Fibroblast of peridontal ligament (primary cell): ENCODE measurements around the gene ITIH4.
"Not testable (repeated sequence)": the region's sequence is repeated elsewhere in the genome, so short reads cannot be mapped to it uniquely, and the experiment has no call there.

Experiments
- DNase-seq: peaks from one replicate; pipeline ENCODE4 v3.0.0-alpha.2; 2010; ENCODE audit errors: extremely low read depth

ITIH4 gene

DNA sequence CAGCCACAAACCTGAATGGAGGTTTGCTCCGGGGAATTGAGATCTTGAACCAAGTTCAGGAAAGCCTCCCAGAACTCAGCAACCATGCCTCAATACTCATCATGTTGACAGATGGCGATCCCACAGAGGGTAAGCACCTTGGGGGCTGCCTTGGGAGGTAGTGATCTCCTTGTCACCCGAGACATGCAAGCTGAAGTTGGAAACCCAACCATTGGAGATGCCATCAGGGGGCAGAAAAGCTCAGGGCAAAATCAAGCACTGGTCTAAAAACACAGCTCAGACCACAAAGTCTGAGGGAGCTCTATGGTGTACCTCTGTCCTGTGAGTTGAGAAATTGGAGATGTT, 47.3 kb downstream of the ITIH4 start:
- DNase-seq: peak; percentile 2

DNA sequence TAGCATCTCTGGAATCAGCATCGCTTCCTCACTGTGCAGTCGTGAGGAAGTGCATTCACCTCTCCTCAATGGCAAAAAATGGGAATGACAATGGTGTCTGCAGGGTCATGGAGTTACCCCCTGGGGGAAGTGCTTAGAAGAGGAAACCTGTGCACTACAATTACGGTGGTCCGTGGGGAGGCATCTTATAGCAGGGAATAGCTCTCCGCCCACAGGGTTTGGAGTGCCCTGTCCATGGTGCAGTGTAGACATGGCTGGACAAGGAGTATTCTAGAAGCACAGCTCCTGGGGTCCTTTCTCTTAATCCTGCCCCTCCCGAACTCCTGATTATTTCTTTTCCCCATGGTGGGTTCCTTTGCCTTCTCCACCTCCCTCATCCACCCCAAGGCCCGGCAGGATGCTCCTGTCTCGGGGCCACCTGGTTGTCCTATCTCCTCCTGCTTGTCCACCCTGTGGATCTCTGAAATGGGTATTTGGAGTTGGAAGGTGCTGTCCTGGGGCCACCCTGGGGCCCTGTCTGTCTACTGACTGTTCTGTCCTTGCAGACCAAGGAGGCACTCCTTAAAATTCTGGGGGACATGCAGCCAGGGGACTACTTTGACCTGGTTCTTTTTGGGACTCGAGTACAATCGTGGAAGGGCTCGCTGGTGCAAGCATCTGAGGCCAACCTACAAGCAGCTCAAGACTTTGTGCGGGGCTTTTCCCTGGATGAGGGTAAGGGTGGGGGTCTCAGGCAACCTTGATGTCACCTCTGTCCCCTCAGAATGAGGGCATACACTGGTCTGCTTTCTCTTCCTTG, 47.9 kb downstream of the ITIH4 start:
- no peak for DNase-seq

DNA sequence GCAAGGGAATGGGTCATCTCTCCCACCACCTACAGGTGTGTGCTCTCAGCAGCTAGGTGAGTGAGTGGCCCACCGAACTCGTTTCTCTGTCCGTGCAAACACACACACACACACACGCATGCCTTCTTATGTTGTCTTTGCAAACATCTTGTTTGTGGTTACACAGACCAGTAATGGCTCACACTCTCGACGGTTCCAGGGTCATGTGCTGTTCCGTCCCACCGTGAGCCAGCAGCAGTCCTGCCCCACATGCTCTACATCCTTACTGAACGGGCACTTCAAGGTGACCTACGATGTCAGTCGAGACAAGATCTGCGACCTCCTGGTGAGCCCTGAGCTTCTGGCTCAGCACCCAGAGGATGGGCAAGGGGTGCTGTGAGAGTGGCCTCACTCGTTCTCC, 48.7 kb downstream of the ITIH4 start:
- no peak for DNase-seq

DNA sequence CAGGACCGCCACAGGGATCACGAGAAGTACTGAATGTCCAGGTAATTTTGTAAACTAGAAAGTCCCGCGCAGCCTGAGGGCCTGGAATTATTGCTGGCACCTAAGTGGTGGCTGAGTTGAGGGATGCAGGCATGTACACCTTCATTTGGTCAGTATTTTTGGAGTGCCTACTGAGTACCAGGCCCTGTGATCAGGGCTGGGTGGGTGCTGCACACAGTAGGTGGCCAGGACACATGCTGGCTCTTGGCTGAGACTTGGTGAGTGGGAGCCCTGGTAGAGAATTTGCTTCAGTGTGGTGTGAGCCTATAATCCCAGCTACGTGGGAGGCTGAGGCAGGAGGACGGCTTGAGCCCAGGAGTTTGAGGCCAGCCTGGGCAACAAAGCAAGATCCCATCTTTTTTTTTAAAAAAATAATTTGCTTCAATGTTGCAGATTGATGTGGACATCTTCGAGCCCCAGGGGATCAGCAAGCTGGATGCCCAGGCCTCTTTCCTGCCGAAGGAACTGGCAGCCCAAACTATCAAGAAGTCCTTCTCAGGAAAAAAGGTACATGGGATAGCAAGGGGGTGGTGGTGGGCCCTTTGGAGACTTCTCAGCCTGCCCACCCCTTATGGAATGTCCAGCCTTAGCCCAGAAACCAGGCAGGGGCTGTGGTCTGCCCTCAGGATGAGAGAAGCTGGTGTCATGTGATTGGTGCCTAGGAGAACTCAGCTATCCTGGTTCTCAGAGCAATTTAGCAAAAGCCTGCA, 50.5 kb downstream of the ITIH4 start:
- DNase-seq: no peak

- DNase-seq: no peak
These were observed 51.2 kb downstream of the ITIH4 start for GRCh38 chr3:52779011-52779836.

GRCh38 chr3:52777959-52778805, 52.3 kb downstream of the ITIH4 start:
- DNase-seq: no peak

DNA sequence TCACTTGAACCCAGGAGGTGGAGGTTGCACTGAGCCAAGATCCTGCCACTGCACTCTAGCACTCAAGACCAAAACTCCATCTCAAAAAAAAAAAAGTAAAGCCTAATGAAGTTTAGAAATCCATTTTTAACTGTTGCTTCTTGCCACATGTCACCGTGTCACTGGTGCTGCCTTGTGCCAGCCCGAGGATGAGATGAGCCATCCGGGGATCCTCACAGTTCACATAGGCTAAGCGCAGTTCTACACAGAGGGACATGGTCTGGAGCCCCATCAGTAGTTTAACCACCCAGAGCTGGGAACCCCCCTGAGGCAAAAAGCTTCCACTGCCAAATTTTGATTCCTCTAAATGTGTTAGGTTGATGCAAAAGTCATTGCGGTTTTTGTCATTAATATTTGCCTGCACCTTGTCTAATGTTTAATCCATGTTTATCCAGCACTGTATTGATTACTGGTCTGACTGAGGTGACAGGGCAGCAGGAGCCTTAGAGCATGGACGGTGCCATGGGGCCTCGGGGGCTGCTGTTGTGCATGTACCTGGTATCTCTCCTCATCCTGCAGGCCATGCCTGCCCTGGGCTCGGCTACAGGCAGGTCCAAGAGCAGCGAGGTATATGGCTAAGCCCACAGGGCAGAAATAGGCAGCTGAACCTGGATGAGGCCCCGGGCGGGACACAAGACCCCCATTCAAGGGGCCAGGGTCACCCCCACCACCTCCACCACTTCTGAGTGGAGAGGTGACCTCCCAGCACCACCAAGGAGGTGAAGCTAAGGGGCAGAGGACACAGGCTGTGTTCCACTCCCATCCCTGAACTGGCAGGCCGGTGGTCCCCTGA, 53.1 kb downstream of the ITIH4 start, which contains the start of gene ITIH1:
Gene ITIH1 (plus strand): TSS at position 473 of the 832 bp plus-strand sequence. CDS start 17 bp downstream, at position 490.
- DNase-seq: no peak

DNA sequence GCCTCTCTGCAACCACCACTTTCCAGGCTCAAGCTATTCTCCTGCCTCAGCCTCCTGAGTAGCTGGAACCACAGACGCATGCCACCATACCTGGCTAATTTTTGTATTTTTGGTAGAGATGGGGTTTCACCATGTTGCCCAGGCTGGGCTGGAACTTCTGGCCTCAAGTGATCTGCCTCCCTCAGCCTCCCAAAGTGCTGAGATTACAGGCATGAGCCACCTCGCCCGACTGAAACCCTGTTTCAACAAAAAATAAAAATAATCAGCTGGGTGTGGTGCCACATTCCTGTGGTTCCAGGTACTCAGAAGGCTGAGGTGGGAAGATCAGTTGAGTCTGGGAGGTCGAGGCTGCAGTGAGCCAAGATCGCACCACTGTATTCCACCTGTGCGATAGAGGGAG, 54.0 kb downstream of the ITIH4 start:
- not testable (repeated sequence) for DNase-seq

DNA sequence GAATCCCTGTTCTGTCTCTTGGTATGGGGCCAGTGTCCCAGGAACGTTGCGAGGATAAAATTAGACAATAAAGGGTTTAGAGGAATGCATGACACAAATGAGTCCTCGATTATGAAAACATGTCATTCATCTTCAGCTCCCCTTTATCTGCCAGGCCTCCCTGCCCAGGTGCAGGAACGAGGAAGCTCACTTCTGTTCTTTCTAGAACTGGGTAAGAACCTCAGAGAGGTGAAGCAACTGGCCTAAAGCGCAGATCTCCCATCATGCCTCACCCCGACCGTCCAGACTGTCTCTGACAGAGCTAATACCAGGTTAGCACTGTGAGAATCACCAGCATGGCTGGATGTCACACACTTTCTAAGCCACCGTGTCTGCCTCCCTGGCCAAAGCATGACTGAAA, 54.6 kb downstream of the ITIH4 start:
- no peak for DNase-seq

GRCh38 chr3:52774901-52775864, 55.3 kb downstream of the ITIH4 start:
- no peak for DNase-seq

DNA sequence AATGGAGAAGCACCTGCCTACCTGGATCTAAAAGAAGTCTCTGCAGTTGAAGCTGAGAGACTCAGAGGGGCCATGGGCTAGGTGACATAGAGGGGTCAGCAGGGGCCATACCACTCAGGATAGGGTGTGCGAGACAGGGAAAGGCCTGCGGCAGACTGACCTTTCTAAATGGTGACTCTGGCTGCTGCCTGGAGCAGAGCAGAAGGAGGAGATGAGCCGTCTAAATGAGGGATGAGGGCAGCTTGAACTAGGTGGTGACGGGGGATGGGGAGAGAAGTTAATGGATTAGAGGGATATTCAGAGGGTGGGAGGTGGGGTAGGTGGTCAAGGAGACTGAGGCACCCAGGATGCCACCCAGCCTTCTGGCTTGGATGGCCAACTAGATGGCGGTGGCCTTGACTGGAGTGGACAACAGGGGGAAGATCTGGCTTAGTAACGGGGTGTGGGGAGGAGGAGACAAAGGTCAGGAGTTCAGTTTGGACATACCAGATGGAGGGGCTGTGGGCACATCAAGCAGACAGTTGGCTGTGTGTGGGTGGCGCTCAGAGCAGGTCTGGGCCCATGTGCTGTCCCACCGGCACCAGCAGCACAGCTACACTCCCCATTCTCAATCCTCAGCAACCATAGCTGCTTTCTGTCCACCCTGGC, 56.3 kb downstream of the ITIH4 start:
- DNase-seq: no peak

DNA sequence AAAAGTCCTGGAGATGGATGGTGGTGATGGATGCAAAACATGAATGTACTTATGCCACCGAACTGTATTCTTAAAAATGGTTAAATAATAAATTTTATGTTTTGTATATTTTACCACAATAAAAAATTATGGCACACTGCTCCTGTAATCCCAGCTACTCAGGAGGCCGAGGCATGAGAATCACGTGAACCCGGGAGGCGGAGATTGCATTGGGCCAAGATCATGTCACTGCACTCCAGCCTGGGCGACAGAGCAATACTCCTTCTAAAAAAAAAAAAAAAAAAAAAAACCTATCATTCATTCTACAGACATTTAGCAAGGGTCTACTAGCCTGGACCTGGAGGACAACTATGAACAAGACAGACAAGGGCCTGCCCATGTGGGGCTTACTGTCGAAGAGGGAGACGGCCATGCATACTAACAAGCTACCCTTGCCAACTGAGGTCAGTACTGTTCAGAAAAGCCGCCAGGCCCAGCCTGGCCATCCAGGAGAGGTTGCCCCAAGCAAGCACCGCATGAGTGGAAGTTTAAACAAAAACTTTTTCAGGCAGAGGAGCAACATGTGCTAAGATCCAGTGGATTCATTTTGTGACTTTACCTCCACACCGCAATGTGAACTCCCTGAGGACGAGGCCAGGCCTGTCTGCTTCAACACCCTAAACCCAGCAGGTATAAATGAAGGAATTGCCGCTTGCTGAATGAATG, 57.0 kb downstream of the ITIH4 start:
- DNase-seq: no peak

GRCh38 chr3:52771702-52772101, 58.8 kb downstream of the ITIH4 start:
- DNase-seq: no peak

DNA sequence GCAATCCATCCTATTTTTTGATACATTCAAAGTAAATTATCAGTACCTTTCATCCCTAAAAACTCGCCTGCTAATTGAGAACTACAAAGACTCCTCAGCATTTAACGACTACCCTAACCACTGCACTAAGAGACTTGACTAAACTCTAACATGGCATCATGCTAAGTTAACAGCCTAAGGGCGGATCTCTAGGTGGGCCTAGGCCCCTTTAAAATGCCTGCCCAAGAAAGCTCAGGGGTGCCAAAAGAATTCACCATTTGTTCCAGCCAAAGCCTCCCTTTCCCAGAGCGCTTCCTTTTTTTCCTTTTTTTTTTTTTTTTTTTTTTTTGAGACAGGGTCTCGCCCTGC, 59.2 kb downstream of the ITIH4 start:
- no peak for DNase-seq

GRCh38 chr3:52770496-52771333, 59.8 kb downstream of the ITIH4 start, which contains the start of gene NEK4:
Gene NEK4 (minus strand): TSS chr3:52770940. CDS start chr3:52770746, 194 bp downstream.
- peak; percentile 86 for DNase-seq

GRCh38 chr3:52769786-52770455, 60.6 kb downstream of the ITIH4 start:
- no peak for DNase-seq

DNA sequence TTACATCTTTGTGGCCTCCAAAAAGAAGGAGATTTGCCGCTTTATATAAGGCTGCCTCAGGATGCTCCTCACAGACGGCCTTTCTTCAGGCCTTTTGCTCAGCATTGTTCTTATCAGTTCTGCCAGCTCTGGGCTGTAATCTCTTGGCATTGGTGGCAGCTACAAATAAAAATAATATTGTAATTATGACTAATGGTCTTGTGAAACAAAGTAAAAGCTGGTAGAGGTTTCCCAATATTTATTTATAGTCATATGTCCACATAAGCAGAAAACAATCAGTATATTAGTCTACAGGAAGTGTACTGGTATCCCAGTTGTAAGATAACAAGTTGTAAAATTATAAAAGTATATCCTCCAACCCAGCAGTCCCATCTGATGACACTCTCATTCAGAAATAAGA, 67.0 kb downstream of the ITIH4 start:
- DNase-seq: no peak
